WTC11 (cell line): Measurements from ENCODE around the gene SDCCAG8. TPM values are rescaled to one million over a fixed set of nuclear protein-coding genes. Genes with fewer than 3 reads are reported as not detected.
A peak's percentile ranks its signal among the peaks of the same experiment; 100 is the strongest.

ENCODE experiments used
- ATAC-seq: fragments of 200-7000 bp; cut with Tn5 transposase; 2 replicates; pipeline ENCODE4 v1.10.0; 2021; ENCODE audit warnings: mild to moderate bottlenecking, moderate library complexity
- CTCF ChIA-PET: fragments of 300-600 bp; sonication (Branson Sonifier 250); formaldehyde crosslinking; loops from one replicate; lab custom pipeline; 2021; ENCODE audit warnings: antibody characterized with exemption; lab: Charles Lee
- POLR2A ChIA-PET: fragments of 350-600 bp; sonication (Branson Sonifier 250); formaldehyde crosslinking; loops from one replicate; lab custom pipeline; 2021; ENCODE audit warnings: antibody characterized with exemption; lab: Charles Lee
- DNase-seq: peaks from one replicate; pipeline ENCODE4 v3.0.0; 2021; ENCODE audit warnings: low spot score
- H3K27ac Mint-ChIP-seq: 2 replicates; pipeline ENCODE4 v1.8.0; 2021; ENCODE audit warnings: mixed read lengths
- H3K27me3 Mint-ChIP-seq: 2 replicates; pipeline ENCODE4 v1.8.0; 2021; ENCODE audit warnings: low read depth, mild to moderate bottlenecking, moderate library complexity, mixed read lengths
- H3K36me3 Mint-ChIP-seq: 2 replicates; pipeline ENCODE4 v1.8.0; 2021; ENCODE audit warnings: mixed read lengths
- H3K4me1 Mint-ChIP-seq: 2 replicates; pipeline ENCODE4 v1.8.0; 2022; ENCODE audit warnings: mixed read lengths
- H3K4me3 Mint-ChIP-seq: 2 replicates; pipeline ENCODE4 v1.8.0; 2021; ENCODE audit warnings: mild to moderate bottlenecking, moderate library complexity, mixed read lengths
- H3K9me3 Mint-ChIP-seq: 2 replicates; pipeline ENCODE4 v1.8.0; 2021; ENCODE audit warnings: mixed read lengths
- ATF1 ChIP-seq: sonication (generic); formaldehyde crosslinking; IDR thresholded peaks from 2 replicates; pipeline ENCODE4 v1.8.1; 2023; ENCODE audit warnings: mild to moderate bottlenecking, moderate library complexity, missing genetic modification reagents
- ATF3 ChIP-seq: sonication (generic); formaldehyde crosslinking; conservative IDR thresholded peaks from 2 replicates; pipeline ENCODE4 v1.8.1; 2022; ENCODE audit warnings: mild to moderate bottlenecking, missing genetic modification reagents
- CREB1 ChIP-seq: sonication (generic); formaldehyde crosslinking; IDR thresholded peaks from 2 replicates; pipeline ENCODE4 v1.8.0; 2023; ENCODE audit warnings: mild to moderate bottlenecking, missing genetic modification reagents
- CTCF ChIP-seq: fragments of 200-600 bp; IDR thresholded peaks from 2 replicates; pipeline ENCODE4 v1.8.0; 2022; ENCODE audit warnings: antibody characterized with exemption
- E2F4 ChIP-seq: sonication (generic); formaldehyde crosslinking; IDR thresholded peaks from 2 replicates; pipeline ENCODE4 v1.8.1; 2022; ENCODE audit warnings: low read depth, mild to moderate bottlenecking, moderate library complexity, missing genetic modification reagents, borderline replicate concordance
- E2F5 ChIP-seq: sonication (generic); formaldehyde crosslinking; IDR thresholded peaks from 2 replicates; pipeline ENCODE4 v1.8.1; 2022; ENCODE audit warnings: mild to moderate bottlenecking, moderate library complexity, missing genetic modification reagents
- GABPB1 ChIP-seq: sonication (generic); formaldehyde crosslinking; IDR thresholded peaks from 2 replicates; pipeline ENCODE4 v1.8.1; 2023; ENCODE audit warnings: mild to moderate bottlenecking, missing genetic modification reagents
- GTF2I ChIP-seq: fragments of 250-450 bp; sonication (Bioruptor Pico); conservative IDR thresholded peaks from 2 replicates; pipeline ENCODE4 v1.4.0; 2021; ENCODE audit warnings: mild to moderate bottlenecking
- IRF1 ChIP-seq: sonication (generic); formaldehyde crosslinking; IDR thresholded peaks from 2 replicates; pipeline ENCODE4 v1.8.0; 2023; ENCODE audit warnings: missing genetic modification reagents
- JAZF1 ChIP-seq: fragments of 250-450 bp; sonication (Bioruptor Pico); IDR thresholded peaks from 2 replicates; pipeline ENCODE4 v1.9.0; 2021; ENCODE audit warnings: moderate library complexity, mild to moderate bottlenecking, inconsistent platforms
- MYBL2 ChIP-seq: sonication (generic); formaldehyde crosslinking; IDR thresholded peaks from 2 replicates; pipeline ENCODE4 v1.8.1; 2023; ENCODE audit warnings: mild to moderate bottlenecking, moderate library complexity, missing genetic modification reagents
- NFYB ChIP-seq: sonication (generic); formaldehyde crosslinking; conservative IDR thresholded peaks from 2 replicates; pipeline ENCODE4 v1.8.0; 2022; ENCODE audit warnings: low read depth, missing genetic modification reagents
- SMAD4 ChIP-seq: sonication (generic); formaldehyde crosslinking; IDR thresholded peaks from 2 replicates; pipeline ENCODE4 v1.8.0; 2022; ENCODE audit warnings: mild to moderate bottlenecking, missing genetic modification reagents
- SOX15 ChIP-seq: fragments of 250-450 bp; sonication (Bioruptor Pico); IDR thresholded peaks from 2 replicates; pipeline ENCODE4 v1.9.0; 2021; ENCODE audit warnings: mild to moderate bottlenecking
- ZBTB21 ChIP-seq: sonication (generic); formaldehyde crosslinking; IDR thresholded peaks from 2 replicates; pipeline ENCODE4 v1.8.1; 2023; ENCODE audit warnings: mild to moderate bottlenecking, missing genetic modification reagents, borderline replicate concordance
- ZBTB43 ChIP-seq: sonication (generic); formaldehyde crosslinking; IDR thresholded peaks from 2 replicates; pipeline ENCODE4 v1.8.1; 2023; ENCODE audit warnings: mild to moderate bottlenecking, missing genetic modification reagents
- ZNF232 ChIP-seq: sonication (generic); formaldehyde crosslinking; IDR thresholded peaks from 2 replicates; pipeline ENCODE4 v1.8.0; 2022; ENCODE audit warnings: mild to moderate bottlenecking, missing genetic modification reagents
- ZNF281 ChIP-seq: sonication (generic); formaldehyde crosslinking; IDR thresholded peaks from 2 replicates; pipeline ENCODE4 v1.8.0; 2023; ENCODE audit warnings: mild to moderate bottlenecking, missing genetic modification reagents
- ZNF416 ChIP-seq: fragments of 250-450 bp; sonication (Bioruptor Pico); IDR thresholded peaks from 2 replicates; pipeline ENCODE4 v1.9.0; 2021; ENCODE audit warnings: mild to moderate bottlenecking, inconsistent platforms
- ZNF423 ChIP-seq: fragments of 250-450 bp; sonication (Bioruptor Pico); IDR thresholded peaks from 2 replicates; pipeline ENCODE4 v2.1.2; 2022; ENCODE audit warnings: mild to moderate bottlenecking, moderate library complexity
- ZNF512 ChIP-seq: sonication (generic); formaldehyde crosslinking; IDR thresholded peaks from 2 replicates; pipeline ENCODE4 v1.8.1; 2022; ENCODE audit warnings: missing genetic modification reagents, borderline replicate concordance
- total RNA-seq: library from RNA; stranded (reverse); gene quantifications from 3 replicates; pipeline ENCODE4 v1.2.3, GENCODE V29; 2021

SDCCAG8 gene
- total RNA-seq, 1 experiment from 2014 or later = 44.3 TPM

- TF ChIP-seq ZNF281 (no peak), MYBL2 (no peak), JAZF1 (CRISPR knock-in tag) (no peak), IRF1 (CRISPR knock-in tag) (no peak), E2F4 (no peak), GABPB1 (no peak), GTF2I (CRISPR knock-in tag) (no peak), ZBTB43 (CRISPR knock-in tag) (no peak), E2F5 (CRISPR knock-in tag) (no peak)
- TF ChIP-seq, all 79 proteins: peak for 0
These were observed 243.4 kb downstream of the SDCCAG8 start (continued) for GRCh38 chr1:243499248-243499647.

GRCh38 chr1:243499711-243500110, 243.9 kb downstream of the SDCCAG8 start:
- Mint-ChIP-seq H3K4me3 (no peak overlapping the region), H3K4me1 (peaks cover 67% of the 10 kb centered on the region), H3K9me3 (no peaks in the 10 kb centered on the region), H3K27ac (no peak overlapping the region), H3K36me3 (peaks cover 19% of the 10 kb centered on the region), H3K27me3 (no peaks in the 10 kb centered on the region)
- no peak for ATAC-seq
- CTCF ChIA-PET = interaction anchor here (0.9 to 1.0 kb wide), 2 partner anchors 16 to 23 kb away, joined by 3 read pairs; no protein-coding TSS in a partner anchor
- no peak for DNase-seq
- POLR2A ChIA-PET = interaction anchor here (1.0 kb wide), 1 partner anchor 8 kb away, joined by 3 read pairs; no protein-coding TSS in a partner anchor
- TF ChIP-seq ATF1 (CRISPR knock-in tag) = no peak

- no peak overlapping the region for H3K4me3 Mint-ChIP-seq
- no peaks in the 10 kb centered on the region for H3K27me3 Mint-ChIP-seq
- H3K27ac Mint-ChIP-seq = no peak overlapping the region
- DNase-seq = no peak
- H3K4me1 Mint-ChIP-seq = peaks cover 60% of the 10 kb centered on the region
- peak; percentile 47 for ATAC-seq
- CTCF ChIA-PET = no interaction called here
- H3K9me3 Mint-ChIP-seq = no peaks in the 10 kb centered on the region
- POLR2A ChIA-PET = no interaction called here
- H3K36me3 Mint-ChIP-seq = peaks cover 18% of the 10 kb centered on the region
- TF ChIP-seq ZNF232 (CRISPR knock-in tag) (no peak), ATF3 (CRISPR knock-in tag) (no peak), SMAD4 (CRISPR knock-in tag) (no peak), ZNF423 (CRISPR knock-in tag) (no peak), NFYB (CRISPR knock-in tag) (no peak), ZNF512 (CRISPR knock-in tag) (no peak), ZBTB21 (CRISPR knock-in tag) (no peak), ZNF281 (no peak), CTCF (no peak), ZNF416 (CRISPR knock-in tag) (no peak), GTF2I (CRISPR knock-in tag) (no peak), SOX15 (CRISPR knock-in tag) (no peak), CREB1 (CRISPR knock-in tag) (no peak)
These were observed 244.7 kb downstream of the SDCCAG8 start for GRCh38 chr1:243500512-243500911.
